ENCODE measurements around the gene PLPPR5. TPM values are rescaled to one million over a fixed set of nuclear protein-coding genes. Genes with fewer than 3 reads are reported as not detected.
A peak's percentile ranks its signal among the peaks of the same experiment; 100 is the strongest.

Gene PLPPR5
- polyA plus RNA-seq, 1 donor (not counting 4 experiments of a cell fraction or from before 2014, with no cell fraction given): 0.93 TPM

DNA sequence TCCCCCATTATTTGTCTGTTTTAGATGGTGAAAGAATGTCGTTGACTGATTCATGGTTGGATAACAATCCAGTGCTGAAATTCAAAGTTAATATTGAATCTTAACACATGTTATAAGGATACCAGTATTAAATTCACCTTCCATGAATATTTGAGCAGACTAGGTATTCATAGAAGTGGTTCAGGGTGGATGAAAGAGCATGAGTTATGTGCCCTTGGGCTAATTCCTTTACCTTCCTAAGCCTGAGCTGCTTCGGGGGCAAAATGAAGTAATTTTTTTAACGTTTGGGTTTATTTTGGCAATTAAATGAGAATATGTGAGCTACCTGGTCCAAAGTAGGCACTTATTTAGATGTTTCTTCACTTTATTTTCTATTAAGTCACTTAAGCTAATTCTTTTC is 2.7 kb upstream of the PLPPR5 start:
- Histone ChIP-seq H3K4me2 (ENCODE audit: control insufficient read depth, extremely low read depth, insufficient read depth, low read depth, low read length) (no peak overlapping the region), H3K79me2 (ENCODE audit: control insufficient read depth, insufficient read depth, low read length) (no peaks in the 10 kb centered on the region), H3K27ac (ENCODE audit: control insufficient read depth, insufficient read depth, low read length) (no peak overlapping the region), H3K4me1 (ENCODE audit: control insufficient read depth, extremely low read depth, insufficient read depth, low read length) (peaks cover 2% of the 10 kb centered on the region), H3K36me3 (ENCODE audit: control insufficient read depth in 2 of 2, extremely low read depth in 1 of 2, insufficient read depth in 2 of 2, low read length in 2 of 2) (no peaks in the 10 kb centered on the region), H2AFZ (ENCODE audit: control insufficient read depth, low read length) (no peak overlapping the region), H3K9me3 (ENCODE audit: control insufficient read depth, low read depth, low read length) (no peaks in the 10 kb centered on the region), H3K9me1 (ENCODE audit: control insufficient read depth, extremely low read depth, insufficient read depth, low read length) (no peaks in the 10 kb centered on the region), H3K27me3 (ENCODE audit: control insufficient read depth, extremely low read depth, insufficient read depth, low read length) (peaks cover 34% of the 10 kb centered on the region), H3K9ac (ENCODE audit: control insufficient read depth, extremely low read depth, insufficient read depth, low read length) (no peak overlapping the region), H3K4me3 (ENCODE audit: control insufficient read depth in 2 of 3, extremely low read depth in 1 of 3, insufficient read depth in 2 of 3, low read depth in 1 of 3, low read length in 3 of 3) (no peak overlapping the region), H4K20me1 (ENCODE audit: control insufficient read depth, extremely low read depth, insufficient read depth, low read length) (no peaks in the 10 kb centered on the region)
- dilution Hi-C loops (cut with MboI; ENCODE audit: extremely low pct_ligation_motif_present, low sequenced_read_pairs): no loop called here
- DNase-seq (ENCODE audit: low read depth, low spot score) (no peak), FAIRE-seq (peak; percentile 13)
- TF ChIP-seq EZH2 (IDR thresholded peaks at IDR 0.05; ENCODE audit: low read length): no peak
- TF ChIP-seq, protein P1, sequence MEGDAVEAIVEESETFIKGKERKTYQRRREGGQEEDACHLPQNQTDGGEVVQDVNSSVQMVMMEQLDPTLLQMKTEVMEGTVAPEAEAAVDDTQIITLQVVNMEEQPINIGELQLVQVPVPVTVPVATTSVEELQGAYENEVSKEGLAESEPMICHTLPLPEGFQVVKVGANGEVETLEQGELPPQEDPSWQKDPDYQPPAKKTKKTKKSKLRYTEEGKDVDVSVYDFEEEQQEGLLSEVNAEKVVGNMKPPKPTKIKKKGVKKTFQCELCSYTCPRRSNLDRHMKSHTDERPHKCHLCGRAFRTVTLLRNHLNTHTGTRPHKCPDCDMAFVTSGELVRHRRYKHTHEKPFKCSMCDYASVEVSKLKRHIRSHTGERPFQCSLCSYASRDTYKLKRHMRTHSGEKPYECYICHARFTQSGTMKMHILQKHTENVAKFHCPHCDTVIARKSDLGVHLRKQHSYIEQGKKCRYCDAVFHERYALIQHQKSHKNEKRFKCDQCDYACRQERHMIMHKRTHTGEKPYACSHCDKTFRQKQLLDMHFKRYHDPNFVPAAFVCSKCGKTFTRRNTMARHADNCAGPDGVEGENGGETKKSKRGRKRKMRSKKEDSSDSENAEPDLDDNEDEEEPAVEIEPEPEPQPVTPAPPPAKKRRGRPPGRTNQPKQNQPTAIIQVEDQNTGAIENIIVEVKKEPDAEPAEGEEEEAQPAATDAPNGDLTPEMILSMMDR (optimal IDR thresholded peaks at IDR 0.05 in 1 of 3, IDR thresholded peaks at IDR 0.05 in 1 of 3, conservative IDR thresholded peaks at IDR 0.05 in 1 of 3; ENCODE audit: extremely low read depth in 1 of 3, insufficient read depth in 2 of 3, low read length in 3 of 3): no peak

DNA sequence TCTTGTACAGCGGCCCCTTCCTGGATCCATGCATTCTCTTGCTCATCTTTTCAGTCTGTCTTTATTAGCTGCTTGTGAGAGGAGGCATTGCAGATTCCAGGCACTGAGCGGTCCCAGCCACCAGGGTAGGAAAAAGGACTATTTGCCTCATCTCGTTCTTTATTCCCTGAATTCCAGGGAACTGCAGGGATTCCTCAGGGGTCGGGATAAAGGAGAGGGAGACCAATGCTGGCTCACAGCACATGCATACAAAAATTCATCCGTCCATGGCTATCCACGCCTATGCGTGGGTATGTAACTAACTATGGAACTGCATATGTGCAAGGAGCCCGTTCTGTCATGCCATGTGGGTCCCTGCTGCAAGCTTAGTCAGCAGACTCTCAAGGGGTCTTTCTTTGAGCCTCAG is 879 bp upstream of the PLPPR5 start:
- Histone ChIP-seq H3K4me2 (ENCODE audit: control insufficient read depth, extremely low read depth, insufficient read depth, low read depth, low read length) (no peak overlapping the region), H3K9ac (ENCODE audit: control insufficient read depth, extremely low read depth, insufficient read depth, low read length) (no peak overlapping the region), H3K9me1 (ENCODE audit: control insufficient read depth, extremely low read depth, insufficient read depth, low read length) (no peaks in the 10 kb centered on the region), H3K9me3 (ENCODE audit: control insufficient read depth, low read depth, low read length) (no peaks in the 10 kb centered on the region), H3K79me2 (ENCODE audit: control insufficient read depth, insufficient read depth, low read length) (no peaks in the 10 kb centered on the region), H3K27ac (ENCODE audit: control insufficient read depth, insufficient read depth, low read length) (no peak overlapping the region), H3K4me1 (ENCODE audit: control insufficient read depth, extremely low read depth, insufficient read depth, low read length) (peaks cover 2% of the 10 kb centered on the region), H2AFZ (ENCODE audit: control insufficient read depth, low read length) (no peak overlapping the region), H4K20me1 (ENCODE audit: control insufficient read depth, extremely low read depth, insufficient read depth, low read length) (no peaks in the 10 kb centered on the region), H3K4me3 (ENCODE audit: control insufficient read depth in 2 of 3, extremely low read depth in 1 of 3, insufficient read depth in 2 of 3, low read depth in 1 of 3, low read length in 3 of 3) (no peak overlapping the region), H3K36me3 (ENCODE audit: control insufficient read depth in 2 of 2, extremely low read depth in 1 of 2, insufficient read depth in 2 of 2, low read length in 2 of 2) (no peaks in the 10 kb centered on the region), H3K27me3 (ENCODE audit: control insufficient read depth, extremely low read depth, insufficient read depth, low read length) (peaks cover 39% of the 10 kb centered on the region)
- DNase-seq (ENCODE audit: low read depth, low spot score) (no peak), FAIRE-seq (no peak)
- TF ChIP-seq, protein P1 (optimal IDR thresholded peaks at IDR 0.05 in 1 of 3, IDR thresholded peaks at IDR 0.05 in 1 of 3, conservative IDR thresholded peaks at IDR 0.05 in 1 of 3; ENCODE audit: extremely low read depth in 1 of 3, insufficient read depth in 2 of 3, low read length in 3 of 3): no peak
- peak; percentile 48 for TF ChIP-seq EZH2 (IDR thresholded peaks at IDR 0.05; ENCODE audit: low read length)
- dilution Hi-C loops (cut with MboI; ENCODE audit: extremely low pct_ligation_motif_present, low sequenced_read_pairs): no loop called here
